HG02763 (cell line): Measurements from ENCODE around the gene CCDC73.
"Not testable (repeated sequence)": the region's sequence is repeated elsewhere in the genome, so short reads cannot be mapped to it uniquely, and the experiment has no call there.

Experiments used
- ATAC-seq: cut with Tn5 transposase; IDR thresholded peaks from one replicate; pipeline ENCODE4 v1.9.1; 2021; ENCODE audit warnings: mild to moderate bottlenecking, moderate library complexity; ENCODE audit not compliant: unreplicated experiment

CCDC73 gene

DNA sequence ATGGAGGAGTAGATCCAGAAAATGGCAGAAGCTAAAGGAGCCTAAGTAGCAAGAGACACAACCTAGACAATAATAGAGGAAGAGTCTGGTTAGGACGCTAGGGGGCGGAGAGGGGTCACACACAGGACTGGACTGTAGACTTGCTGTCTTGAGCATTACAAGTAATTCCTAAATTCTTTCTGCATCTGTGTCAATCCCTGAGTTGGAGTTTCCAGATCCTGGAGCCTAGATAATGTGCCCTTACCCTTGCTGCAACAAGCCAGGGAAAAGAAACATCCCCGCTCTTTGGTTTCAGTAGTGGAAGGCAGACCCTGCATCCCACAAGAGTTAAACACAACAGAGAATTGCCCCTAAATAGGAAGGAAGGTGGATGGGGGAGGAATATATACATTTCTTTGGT lies 14.9 kb upstream of the CCDC73 start:
- peak; percentile 96 for ATAC-seq

- no peak for ATAC-seq
These were observed 2.0 kb upstream of the CCDC73 start for GRCh38 chr11:32796425-32796824.

DNA sequence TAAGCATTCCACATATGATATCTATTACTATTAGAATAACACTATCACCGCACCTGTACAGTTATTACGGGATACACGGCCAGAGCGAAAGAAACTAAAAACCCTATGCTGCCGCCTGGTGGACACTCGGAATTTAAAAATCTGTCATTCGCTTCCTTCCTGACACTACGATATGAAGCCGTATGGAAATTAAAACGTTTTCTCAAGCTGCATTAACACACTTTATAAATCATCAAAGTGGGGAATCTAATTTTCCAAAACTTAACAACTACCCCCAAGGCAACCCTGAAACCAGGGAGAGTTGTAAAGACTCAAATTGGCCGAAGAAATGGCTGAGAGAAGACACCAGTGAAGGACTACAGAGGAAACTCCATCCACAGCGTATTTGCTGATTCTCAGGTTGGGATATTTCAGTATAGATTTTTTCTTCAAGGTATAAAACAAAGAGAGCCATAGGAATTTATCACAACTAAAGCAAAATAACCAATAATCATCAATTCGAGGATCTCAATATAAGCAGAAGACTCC lies 1.4 kb downstream of the CCDC73 start:
- ATAC-seq: peak; percentile 78

- ATAC-seq: no peak
These were observed 2.1 kb downstream of the CCDC73 start for GRCh38 chr11:32792111-32792947.

DNA sequence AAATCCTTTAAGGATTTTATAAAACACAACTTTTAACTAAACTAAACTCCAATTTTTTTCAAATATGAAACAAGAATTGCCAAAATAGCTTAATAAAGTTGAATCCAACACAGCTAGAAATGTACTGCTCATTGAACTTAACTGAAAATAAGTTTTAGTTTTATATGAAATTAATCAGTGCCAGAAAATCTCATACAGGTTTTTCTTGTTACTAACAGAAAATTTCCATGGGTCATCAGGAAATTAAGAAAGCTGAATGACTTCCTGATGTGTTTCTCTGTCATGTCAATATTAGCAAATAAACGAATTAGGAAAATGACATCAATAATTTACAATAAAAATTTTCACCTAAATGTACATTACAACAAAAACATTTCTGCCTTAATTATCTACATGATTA lies 3.5 kb downstream of the CCDC73 start:
- ATAC-seq: no peak

GRCh38 chr11:32786811-32787210 lies 7.7 kb downstream of the CCDC73 start:
- no peak for ATAC-seq

- ATAC-seq: no peak
These were observed 9.2 kb downstream of the CCDC73 start for GRCh38 chr11:32785262-32785661.

DNA sequence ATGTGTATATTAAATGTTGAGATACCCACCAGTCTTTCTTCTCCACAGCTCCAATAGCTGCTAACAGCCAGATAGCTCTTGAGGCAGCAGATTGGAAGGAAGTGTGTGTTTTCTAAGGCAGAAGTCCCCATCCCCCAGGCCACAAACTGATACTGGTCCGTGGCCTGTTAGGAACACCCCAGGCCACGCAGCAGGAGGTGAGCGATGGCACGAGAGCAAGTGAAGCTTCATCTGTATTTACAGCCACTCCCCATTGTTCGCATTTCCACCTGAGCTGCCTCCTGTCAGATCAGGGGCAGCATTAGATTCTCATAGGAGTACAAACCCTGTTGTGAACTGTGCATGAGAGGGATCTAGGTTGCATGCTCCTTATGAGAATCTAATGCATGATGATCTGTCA lies 12.7 kb downstream of the CCDC73 start:
- no peak for ATAC-seq

- not testable (repeated sequence) for ATAC-seq
These were observed 13.6 kb downstream of the CCDC73 start for GRCh38 chr11:32780839-32781238.

- ATAC-seq: no peak
These were observed 15.3 kb downstream of the CCDC73 start for GRCh38 chr11:32779136-32779535.

GRCh38 chr11:32775908-32776307 lies 18.6 kb downstream of the CCDC73 start:
- ATAC-seq: no peak

GRCh38 chr11:32774081-32774480 lies 20.4 kb downstream of the CCDC73 start:
- no peak for ATAC-seq

DNA sequence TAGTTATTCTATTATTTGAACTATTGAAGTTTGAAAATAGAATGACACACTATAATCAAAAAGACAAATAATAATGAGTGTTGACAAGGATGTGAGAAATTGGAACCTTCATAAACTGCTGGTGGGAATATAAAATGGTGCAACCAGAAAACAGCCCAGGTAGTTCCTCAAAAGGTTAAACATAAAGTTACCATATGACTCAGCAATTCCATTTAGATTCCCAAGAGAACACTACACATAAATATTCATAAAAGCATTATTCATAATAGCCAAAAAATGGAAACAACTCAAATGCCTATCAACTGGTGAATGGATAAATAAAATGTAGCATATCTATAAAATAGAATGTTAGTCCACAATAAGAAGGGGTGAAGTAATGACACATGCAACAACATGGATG lies 21.7 kb downstream of the CCDC73 start:
- no peak for ATAC-seq

DNA sequence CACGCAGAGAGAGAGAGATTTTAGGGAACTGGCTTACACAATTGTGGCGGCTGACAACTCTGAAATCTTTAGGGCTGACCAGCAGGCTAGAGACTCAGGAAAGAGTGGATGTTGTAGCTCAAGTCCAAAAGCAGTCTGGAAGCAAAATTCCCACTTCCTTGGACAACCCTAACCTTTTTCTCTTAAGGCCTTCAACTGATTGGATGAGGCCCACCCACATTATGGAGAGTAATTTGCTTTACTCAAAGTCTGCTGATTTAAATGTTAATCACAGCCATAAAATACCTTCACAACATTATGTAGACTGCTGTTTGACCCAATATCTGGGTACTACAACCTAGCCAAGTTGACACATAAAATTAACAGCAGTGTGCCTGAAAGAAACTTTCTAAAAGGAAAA lies 32.7 kb downstream of the CCDC73 start:
- not testable (repeated sequence) for ATAC-seq

GRCh38 chr11:32758291-32758690 lies 36.2 kb downstream of the CCDC73 start:
- no peak for ATAC-seq

DNA sequence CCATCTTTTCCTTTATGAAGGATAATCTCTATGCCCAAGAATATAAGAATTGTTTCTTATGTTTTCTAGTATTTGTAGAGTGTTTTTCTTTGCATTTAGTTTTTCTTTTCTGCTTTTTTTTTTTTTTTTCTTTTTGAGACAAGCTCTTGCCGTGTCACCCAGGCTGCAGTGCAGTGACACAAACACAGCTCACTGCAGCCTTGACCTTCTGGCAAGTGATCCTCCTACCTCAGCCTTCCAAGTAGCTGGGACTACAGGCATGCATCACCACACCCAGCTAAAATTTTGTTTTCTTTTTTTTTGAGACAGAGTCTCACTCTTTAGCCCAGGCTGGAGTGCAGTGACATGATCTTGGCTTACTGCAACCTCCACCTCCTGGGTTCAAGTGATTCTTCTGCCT lies 41.3 kb downstream of the CCDC73 start:
- not testable (repeated sequence) for ATAC-seq

DNA sequence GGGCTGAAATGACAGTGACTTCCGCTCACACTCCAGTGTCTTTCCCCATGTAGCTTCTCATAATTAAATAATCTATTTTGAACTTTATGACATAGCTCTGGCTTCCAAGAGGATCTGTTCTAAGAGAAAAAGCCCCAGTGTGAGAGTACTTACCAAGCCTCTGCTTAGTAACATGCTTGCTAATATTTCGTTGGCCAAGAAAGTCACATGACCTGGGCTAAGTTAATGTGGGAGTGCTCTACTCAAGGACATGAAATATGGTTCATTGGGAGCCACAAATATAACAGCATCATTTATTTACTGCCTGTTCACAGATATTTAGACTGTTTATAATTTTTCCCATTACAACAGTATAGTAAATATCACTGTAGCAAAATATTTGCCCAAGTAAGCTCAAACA lies 42.5 kb downstream of the CCDC73 start:
- no peak for ATAC-seq

- no peak for ATAC-seq
These were observed 43.1 kb downstream of the CCDC73 start for GRCh38 chr11:32751381-32751780.

GRCh38 chr11:32729976-32730375 lies 64.5 kb downstream of the CCDC73 start:
- no peak for ATAC-seq

DNA sequence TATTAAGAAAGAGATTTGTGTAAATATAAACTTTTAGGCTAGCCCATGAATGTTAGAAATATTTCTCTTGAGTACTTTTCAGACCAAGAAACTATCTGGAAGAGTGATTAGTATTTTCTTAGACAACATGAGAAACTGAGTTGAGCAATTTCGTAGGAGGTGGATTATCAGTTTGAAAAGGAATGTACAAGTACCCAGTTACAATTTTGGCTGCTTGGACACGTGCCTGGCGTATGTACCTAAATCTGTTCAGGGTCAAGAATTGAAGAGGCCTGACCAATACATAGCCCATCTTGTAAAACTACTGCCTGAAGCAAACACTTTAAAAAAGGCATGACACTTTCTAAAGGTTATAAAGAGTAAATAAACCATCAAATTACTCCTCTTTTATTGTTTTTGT lies 71.1 kb downstream of the CCDC73 start:
- ATAC-seq: no peak

DNA sequence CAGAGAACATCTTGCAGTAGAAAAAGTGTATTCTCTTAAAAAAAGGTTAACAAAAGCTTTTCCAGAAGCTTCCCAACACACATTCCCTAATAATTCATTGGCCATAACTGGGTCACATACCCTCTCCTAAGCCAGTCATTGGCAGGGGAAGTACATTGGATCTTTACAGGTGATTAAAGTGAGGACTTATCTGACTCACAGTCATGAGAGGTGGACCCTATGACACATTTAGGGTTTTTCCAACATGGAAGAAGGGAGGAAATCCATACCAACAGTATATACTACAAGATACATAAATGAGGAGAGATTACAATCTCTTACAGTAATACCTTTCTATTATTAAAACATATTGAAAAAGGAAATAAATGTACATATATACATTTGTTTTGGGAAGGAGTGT lies 72.2 kb downstream of the CCDC73 start:
- ATAC-seq: no peak

DNA sequence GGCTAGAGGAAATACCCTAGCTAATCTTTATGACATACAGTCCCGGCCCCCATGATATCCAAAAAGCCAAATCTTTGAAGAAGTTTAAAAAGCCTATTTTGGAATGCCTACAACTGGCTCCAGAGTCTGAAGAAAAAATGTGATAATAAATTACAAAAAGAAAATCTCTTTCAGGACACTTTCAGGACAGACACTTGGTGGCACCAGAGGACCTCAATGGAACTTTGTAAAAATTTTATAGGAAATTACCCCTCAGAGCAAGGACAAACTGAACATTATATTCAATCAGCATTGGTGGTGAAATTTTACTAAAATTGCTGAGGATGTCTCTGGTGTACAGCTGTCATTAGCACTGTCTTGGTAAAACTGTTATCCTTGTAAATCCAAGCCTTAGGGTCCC lies 81.0 kb downstream of the CCDC73 start:
- ATAC-seq: no peak

DNA sequence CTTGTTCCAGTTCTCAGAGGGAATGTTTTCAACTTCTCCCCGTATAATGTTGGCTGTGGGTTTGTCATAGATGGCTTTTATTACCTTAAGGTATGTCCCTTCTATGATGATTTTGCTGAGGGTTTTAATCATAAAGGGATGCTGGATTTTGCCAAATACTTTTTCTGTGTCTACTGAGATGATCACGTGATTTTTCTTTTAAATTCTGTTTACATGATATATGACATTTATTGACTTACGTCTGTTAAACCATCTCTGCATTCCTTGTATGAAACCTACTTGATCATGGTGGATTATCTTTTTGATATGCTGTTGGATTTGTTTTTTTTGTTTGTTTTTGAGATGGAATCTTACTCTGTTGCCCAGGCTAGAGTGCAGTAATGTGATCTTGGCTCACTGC lies 85.5 kb downstream of the CCDC73 start:
- ATAC-seq: not testable (repeated sequence)
